GM12878 (cell line): ENCODE results near the gene BTG1. TPM values are rescaled to one million over a fixed set of nuclear protein-coding genes. Genes with fewer than 3 reads are reported as not detected.

Source experiments
- ATAC-seq: fragments of 200-7000 bp; cut with Tn5 transposase; 3 replicates; pipeline ENCODE4 v1.9.1; 2020; ENCODE audit warnings: mild to moderate bottlenecking, moderate library complexity
- BruUV-seq: library from RNA; stranded (reverse); fragments of 400-500 nt; replicated peaks from 2 replicates; lab custom pipeline; 2021; lab: Mats Ljungman, UMichigan
- CTCF ChIA-PET: fragments of 300-600 bp; sonication (Branson Sonifier 250); formaldehyde crosslinking; extraction: SDS; loops from one replicate; lab custom pipeline; 2021; ENCODE audit warnings: inconsistent platforms; lab: Yijun Ruan, JAX
- POLR2A ChIA-PET: fragments of 350-600 bp; formaldehyde crosslinking; extraction: SDS; loops from one replicate; lab custom pipeline; 2021; ENCODE audit warnings: inconsistent platforms; lab: Charles Lee
- RAD21 ChIA-PET: fragments of 300-600 bp; sonication (Branson Sonifier 250); formaldehyde crosslinking; loops from one replicate; lab custom pipeline; 2023; ENCODE audit warnings: antibody characterized with exemption; ENCODE audit not compliant: unreplicated experiment; lab: Charles Lee
- SMC1A ChIA-PET: fragments of 300-600 bp; sonication (Branson Sonifier 250); formaldehyde crosslinking; loops from one replicate; lab custom pipeline; 2023; ENCODE audit not compliant: unreplicated experiment, uncharacterized antibody; lab: Charles Lee
- DNase-seq: peaks from one replicate; pipeline ENCODE4 v3.0.0-alpha.2; 2011; ENCODE audit warnings: low read depth, low spot score
- FAIRE-seq: peaks from 3 replicates; lab custom pipeline; 2011; peaks lifted over from hg19 to GRCh38; lab: Jason Lieb, UNC
- H2AFZ ChIP-seq: 2 replicates; pipeline ENCODE4 v1.6.0; 2011; ENCODE audit warnings: low read depth, low read length, control low read depth; ENCODE audit not compliant: control insufficient read depth
- H3K27ac ChIP-seq: 2 replicates; pipeline ENCODE4 v1.5.1; 2011; ENCODE audit warnings: control low read depth; ENCODE audit not compliant: control insufficient read depth, insufficient read depth
- H3K27me3 ChIP-seq, 2 experiments: replicated peaks in 1 of 2; 2 replicates each; pipeline versions ENCODE4 v1.6.0 to v1.6.1; 2011; ENCODE audit warnings: low read length in 1 of 2; ENCODE audit not compliant: control insufficient read depth in 2 of 2, insufficient read depth in 2 of 2
- H3K36me3 ChIP-seq, 2 experiments: 2 replicates each; pipeline ENCODE4 v1.5.1; 2011; ENCODE audit warnings: low read length in 1 of 2; ENCODE audit not compliant: control insufficient read depth in 2 of 2, insufficient read depth in 2 of 2
- H3K4me1 ChIP-seq: 2 replicates; pipeline ENCODE4 v1.6.1; 2011; ENCODE audit warnings: mild to moderate bottlenecking, low read length, moderate library complexity, mixed read lengths; ENCODE audit not compliant: control insufficient read depth, insufficient read depth
- H3K4me2 ChIP-seq: 2 replicates; pipeline ENCODE4 v1.6.0; 2011; ENCODE audit warnings: control low read depth; ENCODE audit not compliant: control insufficient read depth, insufficient read depth
- H3K4me3 ChIP-seq: fragments of 200-600 bp; sonication (generic); 2 replicates; pipeline ENCODE4 v1.5.1; 2016
- H3K79me2 ChIP-seq: 2 replicates; pipeline ENCODE4 v1.6.0; 2011; ENCODE audit warnings: low read length; ENCODE audit not compliant: control insufficient read depth, insufficient read depth
- H3K9ac ChIP-seq: 2 replicates; pipeline ENCODE4 v1.8.0; 2011; ENCODE audit warnings: low read length, control low read depth, mixed read lengths; ENCODE audit not compliant: control insufficient read depth, insufficient read depth
- H3K9me3 ChIP-seq: replicated peaks from 3 replicates; pipeline ENCODE4 v1.5.1; 2011; ENCODE audit warnings: mild to moderate bottlenecking, low read length; ENCODE audit not compliant: control insufficient read depth, insufficient read depth
- H4K20me1 ChIP-seq: 2 replicates; pipeline ENCODE4 v1.6.0; 2011; ENCODE audit not compliant: control insufficient read depth, insufficient read depth
- MEF2A ChIP-seq: IDR thresholded peaks from 2 replicates; pipeline ENCODE4 v1.6.1; 2011; ENCODE audit warnings: low read depth, mild to moderate bottlenecking, low read length, moderate library complexity; ENCODE audit not compliant: insufficient read depth
- MEF2B ChIP-seq: fragments of 450-650 bp; IDR thresholded peaks from 2 replicates; pipeline ENCODE4 v1.6.1; 2018; ENCODE audit warnings: mild to moderate bottlenecking, moderate library complexity; ENCODE audit not compliant: partially characterized antibody, poor library complexity, severe bottlenecking
- MYC ChIP-seq: IDR thresholded peaks from 2 replicates; pipeline ENCODE4 v1.6.1; 2011; ENCODE audit warnings: mild to moderate bottlenecking, low read length, moderate library complexity, inconsistent platforms; ENCODE audit not compliant: insufficient read depth, insufficient replicate concordance, insufficient read length, severe bottlenecking
- NBN ChIP-seq: fragments of 450-650 bp; IDR thresholded peaks from 2 replicates; pipeline ENCODE4 v1.6.1; 2016
- NFYB ChIP-seq: IDR thresholded peaks from 2 replicates; pipeline ENCODE4 v1.6.1; 2011; ENCODE audit warnings: low read depth, mild to moderate bottlenecking, low read length, improper control_type of control experiment, moderate library complexity; ENCODE audit not compliant: insufficient read depth
- NR2F1 ChIP-seq: fragments of 450-650 bp; conservative IDR thresholded peaks from 2 replicates; pipeline ENCODE4 v1.6.1; 2017; ENCODE audit warnings: mild to moderate bottlenecking
- STAT1 ChIP-seq: fragments of 450-650 bp; conservative IDR thresholded peaks from 2 replicates; pipeline ENCODE4 v1.6.1; 2014; ENCODE audit warnings: antibody characterized with exemption, mild to moderate bottlenecking
- ZNF274 ChIP-seq: IDR thresholded peaks from one replicate; pipeline ENCODE4 v1.8.0; 2011; ENCODE audit not compliant: insufficient read length, insufficient read depth
- ZZZ3 ChIP-seq: IDR thresholded peaks from 2 replicates; pipeline ENCODE4 v1.6.1; 2011; ENCODE audit warnings: low read depth; ENCODE audit not compliant: control insufficient read depth, insufficient read length
- in situ Hi-C: fragments of 300-500 bp; cut with MboI; formaldehyde crosslinking; loops from 9 replicates; pipeline ENCODE4 v1.14.3; 2018; ENCODE audit warnings: mixed read lengths
- intact Hi-C: fragments of 100-400 bp; cut with micrococcal nuclease; formaldehyde crosslinking; loops from one replicate; pipeline ENCODE4 v1.14.2; 2022; ENCODE audit not compliant: unreplicated experiment
- polyA plus RNA-seq, 11 experiments: library from polyadenylated mRNA; depleted of rRNA in 4 of 11; unstranded in 6 of 11; stranded (reverse) in 5 of 11; fragments of >200 nt; fragmentation: Nextera tagmentation in 4 of 11; fragmentation: Illumina TruSeq in 1 of 11; extraction: Ambion mirVana in 4 of 11; extraction: Trizol in 1 of 11; gene quantifications; 1 replicate in 1 of 11; 2 replicates in 10 of 11; pipeline versions ENCODE4 v1.2.1 to v1.2.3, GENCODE V29; 2011 to 2016; ENCODE audit warnings: inconsistent platforms in 2 of 11, missing spikeins in 2 of 11, low read depth in 1 of 11
- total RNA-seq, 4 experiments: library from RNA; depleted of rRNA in 3 of 4; stranded (reverse); fragments of >200 nt in 3 of 4; fragmentation: Illumina TruSeq in 1 of 4; extraction: Trizol in 1 of 4; gene quantifications; 2 replicates each; pipeline versions ENCODE4 v1.2.1 to v1.2.3, GENCODE V29; 2013 to 2021
- TF ChIP-seq, protein P1 (sequence below): IDR thresholded peaks from 2 replicates; pipeline ENCODE4 v1.6.1; 2012; ENCODE audit warnings: low read depth, low read length, improper control_type of control experiment
- TF ChIP-seq, protein P2 (sequence below): fragments of 450-650 bp; conservative IDR thresholded peaks from 2 replicates; pipeline ENCODE4 v1.6.1; 2017; ENCODE audit warnings: mild to moderate bottlenecking, moderate library complexity

BTG1 gene
- total and polyA plus RNA-seq, 10 of the 15 experiments (the other 5 are each of a cell fraction or from before 2014, with no cell fraction given), result 23.7 to 194 (median 56.4) TPM

DNA sequence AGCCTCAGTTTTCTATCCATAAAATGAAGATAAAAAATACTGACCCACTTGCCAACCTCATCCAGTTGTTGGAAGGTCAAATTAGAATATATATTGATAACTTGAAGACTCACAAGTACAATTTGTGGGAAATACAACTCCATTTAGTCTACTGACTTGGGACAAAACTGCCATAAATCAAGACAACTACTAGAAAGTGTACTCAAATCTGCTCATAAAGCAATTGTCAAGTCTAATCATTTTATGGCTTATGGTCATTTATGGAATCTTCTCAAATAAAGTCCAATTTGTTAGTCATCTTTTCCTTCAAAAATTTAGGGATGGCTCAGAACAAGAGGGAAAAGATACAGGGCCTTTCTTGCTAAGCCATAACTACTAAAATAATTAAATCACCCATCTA is 7.0 kb downstream of the BTG1 start:
- in situ Hi-C loops, result loop anchor here (5.0 to 25.0 kb wide), 3 partner anchors 326 to 744 kb away; no protein-coding TSS in a partner anchor

More for the DNA sequence above, 7.0 kb downstream of the BTG1 start:
- DNase-seq (no peak), FAIRE-seq (no peak), ATAC-seq (no peak)
- peak overlapping the region; percentile 61 for H3K9ac ChIP-seq
- no peaks in the 10 kb centered on the region; the same call in 1 of the 2 replicates for H4K20me1 ChIP-seq
- H3K36me3 ChIP-seq, result peaks cover 0 to 9% of the 10 kb centered on the region in 2 experiments; a peak in 2 of 4 replicates
- ChIA-PET CTCF (interaction anchor here (1.2 to 5.9 kb wide), 7 partner anchors 148 to 757 kb away, joined by 3 to 21 read pairs (median 9); no protein-coding TSS in a partner anchor), RAD21 (interaction anchor here (0.8 to 9.9 kb wide), 24 partner anchors 6 to 757 kb away, joined by 3 to 167 read pairs (median 11); partner anchors contain the start of gene BTG1), POLR2A (interaction anchor here (0.9 to 8.8 kb wide), 4 partner anchors 6 to 327 kb away, joined by 3 to 112 read pairs (median 6); partner anchors contain the start of gene BTG1), SMC1A (interaction anchor here (0.8 to 6.3 kb wide), 20 partner anchors 10 to 431 kb away, joined by 3 to 79 read pairs (median 5); no protein-coding TSS in a partner anchor)
- peaks cover 11% of the 10 kb centered on the region; the same call in 1 of the 2 replicates for H3K4me1 ChIP-seq
- peak overlapping the region; percentile 65; the same call in 1 of the 2 replicates for H3K4me2 ChIP-seq
- TF ChIP-seq ZZZ3, result no peak
- TF ChIP-seq, protein P1, sequence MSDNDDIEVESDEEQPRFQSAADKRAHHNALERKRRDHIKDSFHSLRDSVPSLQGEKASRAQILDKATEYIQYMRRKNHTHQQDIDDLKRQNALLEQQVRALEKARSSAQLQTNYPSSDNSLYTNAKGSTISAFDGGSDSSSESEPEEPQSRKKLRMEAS, result no peak
- no peak for TF ChIP-seq NFYB
- TF ChIP-seq MEF2B, result no peak
- TF ChIP-seq, protein P2, sequence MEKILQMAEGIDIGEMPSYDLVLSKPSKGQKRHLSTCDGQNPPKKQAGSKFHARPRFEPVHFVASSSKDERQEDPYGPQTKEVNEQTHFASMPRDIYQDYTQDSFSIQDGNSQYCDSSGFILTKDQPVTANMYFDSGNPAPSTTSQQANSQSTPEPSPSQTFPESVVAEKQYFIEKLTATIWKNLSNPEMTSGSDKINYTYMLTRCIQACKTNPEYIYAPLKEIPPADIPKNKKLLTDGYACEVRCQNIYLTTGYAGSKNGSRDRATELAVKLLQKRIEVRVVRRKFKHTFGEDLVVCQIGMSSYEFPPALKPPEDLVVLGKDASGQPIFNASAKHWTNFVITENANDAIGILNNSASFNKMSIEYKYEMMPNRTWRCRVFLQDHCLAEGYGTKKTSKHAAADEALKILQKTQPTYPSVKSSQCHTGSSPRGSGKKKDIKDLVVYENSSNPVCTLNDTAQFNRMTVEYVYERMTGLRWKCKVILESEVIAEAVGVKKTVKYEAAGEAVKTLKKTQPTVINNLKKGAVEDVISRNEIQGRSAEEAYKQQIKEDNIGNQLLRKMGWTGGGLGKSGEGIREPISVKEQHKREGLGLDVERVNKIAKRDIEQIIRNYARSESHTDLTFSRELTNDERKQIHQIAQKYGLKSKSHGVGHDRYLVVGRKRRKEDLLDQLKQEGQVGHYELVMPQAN, result no peak
- no peak for TF ChIP-seq MEF2A
- TF ChIP-seq NBN, result no peak
- no peak for TF ChIP-seq ZNF274
- no peak for TF ChIP-seq STAT1
- TF ChIP-seq NR2F1, result no peak
- no peak for TF ChIP-seq MYC
- peak overlapping the region; percentile 89 for H3K4me3 ChIP-seq
- peak overlapping the region; percentile 85 for H3K27ac ChIP-seq
- intact Hi-C loops, result loop anchor here (2.0 to 5.0 kb wide), 2 partner anchors 104 to 756 kb away; no protein-coding TSS in a partner anchor
- no peak overlapping the region for H2AFZ ChIP-seq
- H3K27me3 ChIP-seq, result no peaks in the 10 kb centered on the region
- BruUV-seq, result no TSS peak
- no peaks in the 10 kb centered on the region; the same call in 2 of the 3 replicates for H3K9me3 ChIP-seq
- peaks cover 100% of the 10 kb centered on the region for H3K79me2 ChIP-seq
